HUDEP-2 (cell line): ENCODE data around the gene DES.

Source experiments
- DNase-seq, 76 experiments: peaks; one replicate each; lab custom pipeline; 2025; ENCODE audit not compliant: unreplicated experiment in 76 of 76; lab: John Stamatoyannopoulos, UW

The DES gene

GRCh38 chr2:219419012-219419324 is 791 bp downstream of the DES start:
- DNase-seq = no peak

DNA sequence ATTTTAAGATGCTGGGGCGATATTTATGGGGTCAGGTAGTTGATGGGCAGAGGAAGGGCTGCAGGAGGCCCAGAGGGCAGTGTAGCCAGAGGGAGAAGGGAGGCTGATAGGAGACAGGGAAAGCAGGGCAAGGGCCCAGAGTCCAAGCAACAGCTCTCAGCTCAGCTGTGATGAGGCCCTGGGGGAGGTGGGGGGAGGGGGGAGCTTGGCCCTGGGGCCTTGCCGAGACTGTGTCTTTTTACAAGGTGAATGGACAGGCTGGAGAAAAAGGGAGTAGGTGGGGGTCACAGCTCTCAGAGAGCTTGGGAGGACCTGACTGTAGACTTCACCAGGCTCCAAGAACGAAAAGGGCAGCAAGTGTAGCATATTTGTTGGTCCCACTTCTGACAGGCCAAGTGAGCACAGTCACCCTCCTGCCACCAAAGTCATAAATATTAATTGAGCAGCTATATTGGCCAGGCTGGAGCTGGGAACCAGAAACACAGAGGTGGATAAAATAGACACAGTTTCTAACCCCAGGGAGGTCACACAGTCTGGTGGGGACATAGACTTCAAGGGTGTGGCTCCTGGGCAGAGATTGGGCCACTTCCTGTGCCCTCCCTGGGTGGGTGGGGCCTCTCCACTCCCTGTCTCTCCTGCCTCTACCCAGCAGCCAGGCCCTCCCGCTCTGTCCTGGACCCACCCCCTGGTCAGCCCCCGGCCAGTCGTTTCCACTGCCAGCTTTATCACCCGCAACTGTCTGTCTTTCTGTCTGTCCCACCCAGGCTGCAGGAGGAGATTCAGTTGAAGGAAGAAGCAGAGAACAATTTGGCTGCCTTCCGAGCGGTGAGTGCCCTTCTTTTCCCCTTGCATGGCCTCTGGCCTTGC is 1.4 kb downstream of the DES start:
- DNase-seq = peak in 36 of 76 experiments; percentile 1 to 50 (median 15)

DNA sequence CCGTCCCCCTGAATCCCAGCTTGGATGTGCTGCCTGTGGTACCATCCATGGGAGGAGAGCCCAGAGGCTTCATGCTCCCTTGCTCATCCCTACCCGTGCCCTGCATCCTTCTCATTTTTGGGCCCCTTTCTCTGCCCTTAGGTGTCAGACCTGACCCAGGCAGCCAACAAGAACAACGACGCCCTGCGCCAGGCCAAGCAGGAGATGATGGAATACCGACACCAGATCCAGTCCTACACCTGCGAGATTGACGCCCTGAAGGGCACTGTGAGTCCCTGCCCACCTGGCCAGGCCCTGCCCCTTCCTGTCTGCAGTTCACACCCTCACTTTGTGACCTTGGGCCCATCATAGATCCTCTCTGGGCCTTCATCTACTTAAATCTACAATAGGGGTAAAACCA is 2.5 kb downstream of the DES start:
- no peak for DNase-seq

DNA sequence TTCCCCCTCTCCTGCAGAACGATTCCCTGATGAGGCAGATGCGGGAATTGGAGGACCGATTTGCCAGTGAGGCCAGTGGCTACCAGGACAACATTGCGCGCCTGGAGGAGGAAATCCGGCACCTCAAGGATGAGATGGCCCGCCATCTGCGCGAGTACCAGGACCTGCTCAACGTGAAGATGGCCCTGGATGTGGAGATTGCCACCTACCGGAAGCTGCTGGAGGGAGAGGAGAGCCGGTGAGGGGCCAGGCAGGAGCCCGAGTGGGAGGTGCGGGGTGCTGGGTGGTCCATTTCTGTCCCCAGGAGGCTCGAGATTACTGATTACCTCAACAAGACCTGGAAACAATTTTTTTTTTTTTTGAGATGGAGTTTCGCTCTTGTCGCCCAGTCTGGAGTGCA is 3.1 kb downstream of the DES start:
- no peak for DNase-seq

GRCh38 chr2:219422952-219423534 is 4.9 kb downstream of the DES start:
- no peak for DNase-seq

- DNase-seq = no peak
Observed at GRCh38 chr2:219423652-219424377, 5.6 kb downstream of the DES start.

- no peak for DNase-seq
Observed at GRCh38 chr2:219425238-219426067, 7.3 kb downstream of the DES start.

DNA sequence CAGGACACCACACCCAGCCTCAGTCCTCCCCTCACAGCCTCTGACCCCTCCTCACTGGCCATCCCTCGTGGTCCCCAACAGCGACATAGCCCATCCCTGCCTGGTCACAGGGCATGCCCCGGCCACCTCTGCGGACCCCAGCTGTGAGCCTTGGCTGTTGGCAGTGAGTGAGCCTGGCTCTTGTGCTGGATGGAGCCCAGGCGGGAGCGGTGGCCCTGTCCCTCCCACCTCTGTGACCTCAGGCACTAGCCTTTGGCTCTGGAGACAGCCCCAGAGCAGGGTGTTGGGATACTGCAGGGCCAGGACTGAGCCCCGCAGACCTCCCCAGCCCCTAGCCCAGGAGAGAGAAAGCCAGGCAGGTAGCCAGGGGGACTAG is 7.9 kb downstream of the DES start:
- no peak for DNase-seq

DNA sequence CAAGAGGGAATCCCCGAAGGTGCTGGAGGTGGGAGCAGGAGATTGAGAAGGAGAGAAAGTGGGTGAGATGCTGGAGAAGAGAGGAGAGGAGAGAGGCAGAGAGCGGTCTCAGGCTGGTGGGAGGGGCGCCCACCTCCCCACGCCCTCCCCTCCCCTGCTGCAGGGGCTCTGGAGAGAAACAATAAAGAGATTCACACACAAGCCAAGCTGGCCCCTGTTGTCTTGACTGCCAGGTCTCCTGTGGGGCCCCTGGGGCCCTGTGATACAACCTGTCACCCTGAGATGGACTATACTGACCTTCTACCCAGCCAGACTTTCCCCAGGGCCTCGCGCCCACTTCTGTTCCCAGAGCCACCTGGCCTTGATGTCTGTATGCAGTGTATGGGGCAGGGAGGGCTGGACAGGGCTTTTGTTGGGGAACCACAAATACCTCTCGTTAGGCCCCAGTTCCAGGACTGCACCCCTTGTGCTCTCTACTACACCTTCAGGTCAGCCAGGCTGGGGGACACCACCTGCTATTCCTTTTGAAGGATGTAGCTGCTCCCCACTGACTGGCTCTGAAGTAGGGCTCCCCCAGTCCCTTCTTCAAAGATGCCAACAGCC is 8.5 kb downstream of the DES start:
- DNase-seq = no peak

- no peak for DNase-seq
Observed at GRCh38 chr2:219428469-219428868, 10.3 kb downstream of the DES start.

DNA sequence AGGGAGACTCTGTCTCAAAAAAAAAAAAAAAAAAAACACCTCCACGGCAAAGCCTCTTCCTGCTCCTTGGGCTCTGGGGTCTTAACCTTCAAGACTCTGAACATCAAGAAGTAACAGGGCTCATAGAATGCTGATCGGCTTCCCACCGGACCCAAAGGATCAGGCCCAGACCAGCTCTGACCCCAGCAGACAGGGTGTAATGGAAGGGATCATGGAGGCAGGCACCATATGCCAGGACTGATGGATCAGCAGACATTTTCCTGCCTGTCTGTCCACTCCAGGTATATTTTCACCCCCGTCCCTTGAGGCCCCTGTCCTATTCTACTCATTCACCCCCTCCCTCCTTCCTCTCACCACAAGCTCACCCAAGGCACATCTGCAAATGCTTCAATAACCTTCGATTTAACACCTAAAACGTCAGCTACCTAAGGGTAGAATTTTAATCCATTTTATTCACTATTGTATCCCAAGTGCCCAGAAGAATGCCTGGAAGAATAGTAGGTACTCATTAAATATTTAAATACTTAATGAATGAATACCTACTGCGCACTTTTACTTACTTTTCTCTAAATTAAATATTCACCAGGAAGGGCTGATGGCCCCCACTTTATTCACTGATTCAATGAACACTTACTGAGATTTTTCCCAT is 11.9 kb downstream of the DES start:
- no peak for DNase-seq

DNA sequence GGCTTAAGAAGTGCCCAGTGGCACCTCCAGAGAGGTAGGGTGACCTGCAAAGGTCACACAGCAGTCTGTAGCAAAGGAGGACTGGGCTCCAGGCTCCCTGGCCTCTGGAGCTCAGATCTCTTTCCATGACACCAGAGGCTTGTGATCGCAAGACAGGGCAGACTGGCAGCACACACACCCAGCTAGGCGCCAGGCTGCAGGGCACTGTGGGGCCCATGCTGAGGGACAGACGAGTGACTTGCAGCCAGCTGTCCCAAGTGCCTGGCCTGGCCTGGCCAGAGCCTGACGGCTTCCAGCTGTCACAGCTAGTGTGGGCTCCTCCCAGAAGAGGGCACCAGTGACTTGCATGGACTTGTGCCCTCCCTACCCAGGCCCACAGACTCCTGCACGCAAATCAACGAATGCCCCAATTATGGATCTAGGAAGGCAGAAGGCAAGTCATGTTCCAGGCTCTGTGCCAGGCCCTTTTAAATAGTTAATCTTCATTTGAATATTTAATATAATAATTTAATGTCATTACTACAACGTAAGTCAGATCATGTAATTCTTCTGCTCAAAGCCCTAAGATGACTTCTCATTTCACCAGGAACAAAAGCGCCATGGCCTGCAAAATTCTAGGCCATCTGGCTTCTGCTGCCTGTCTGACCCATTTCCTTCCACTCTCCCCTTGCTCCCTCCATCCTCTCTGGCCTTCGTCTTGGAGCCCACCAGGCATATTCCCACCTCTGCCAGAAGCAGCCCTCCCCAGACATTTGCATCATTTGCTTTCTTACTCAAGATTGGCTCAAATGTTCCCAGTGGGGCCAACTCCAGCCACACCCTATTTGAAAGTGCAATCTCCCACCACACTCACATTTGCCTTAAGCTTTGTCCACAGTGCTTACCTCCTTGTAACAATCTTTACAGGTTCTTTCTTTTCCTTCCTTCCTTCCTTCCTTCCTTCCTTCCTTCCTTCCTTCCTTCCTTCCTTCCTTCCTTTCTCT is 12.7 kb downstream of the DES start:
- peak in 5 of 76 experiments; percentile 0 to 15 (median 8) for DNase-seq

GRCh38 chr2:219433666-219434467 is 15.7 kb downstream of the DES start:
- DNase-seq = peak in 31 of 76 experiments; percentile 0 to 56 (median 16)

DNA sequence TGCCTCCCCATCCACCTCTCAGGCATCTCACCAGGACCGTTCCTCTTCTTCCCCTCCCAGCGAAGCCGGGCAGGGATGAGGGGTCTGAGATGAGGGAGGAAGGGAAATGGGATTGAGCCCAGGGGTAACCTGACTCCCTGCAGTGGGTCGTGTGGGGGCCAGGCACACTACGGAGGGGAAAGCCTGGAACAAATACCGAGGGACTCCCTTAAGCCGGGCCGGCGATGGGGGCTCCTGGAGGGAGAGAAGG is 16.2 kb downstream of the DES start:
- DNase-seq = no peak

DNA sequence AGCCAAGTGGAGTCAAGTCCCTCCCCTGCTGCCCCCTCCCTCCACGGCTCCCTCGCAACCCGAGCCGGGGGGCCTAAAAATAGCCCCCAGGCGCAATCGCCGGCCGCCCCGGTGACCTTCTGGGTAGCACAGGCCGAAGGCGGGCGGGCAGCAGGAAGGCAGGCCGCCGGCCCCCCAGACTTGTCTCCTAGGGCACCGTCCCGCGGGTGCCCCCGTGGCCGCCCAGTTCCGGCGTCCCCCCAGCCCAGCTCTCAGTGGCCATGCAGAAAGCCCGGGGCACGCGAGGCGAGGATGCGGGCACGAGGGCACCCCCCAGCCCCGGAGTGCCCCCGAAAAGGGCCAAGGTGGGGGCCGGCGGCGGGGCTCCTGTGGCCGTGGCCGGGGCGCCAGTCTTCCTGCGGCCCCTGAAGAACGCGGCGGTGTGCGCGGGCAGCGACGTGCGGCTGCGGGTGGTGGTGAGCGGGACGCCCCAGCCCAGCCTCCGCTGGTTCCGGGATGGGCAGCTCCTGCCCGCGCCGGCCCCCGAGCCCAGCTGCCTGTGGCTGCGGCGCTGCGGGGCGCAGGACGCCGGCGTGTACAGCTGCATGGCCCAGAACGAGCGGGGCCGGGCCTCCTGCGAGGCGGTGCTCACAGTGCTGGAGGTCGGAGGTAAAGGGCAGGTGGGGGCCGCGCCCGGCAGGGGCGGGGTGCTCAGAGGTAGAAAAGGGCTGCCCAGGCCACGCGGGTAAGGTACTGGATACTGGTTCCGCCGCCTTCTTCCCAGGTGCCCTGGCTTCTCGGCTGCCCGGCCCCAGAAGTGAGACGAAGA is 16.7 kb downstream of the DES start, which contains the start of gene SPEG:
Gene SPEG, plus strand, starts transcription at position 126 of the 808 bp plus-strand sequence. Its CDS starts 135 bp downstream, at position 261.
- DNase-seq = no peak

- DNase-seq = no peak
Observed at GRCh38 chr2:219435701-219436100, 17.5 kb downstream of the DES start.

GRCh38 chr2:219436491-219436890 is 18.3 kb downstream of the DES start:
- no peak for DNase-seq
